Gastroesophageal sphincter (tissue), 3 donors: Measurements from ENCODE around the gene TFF3.

Experiments used
- EP300 ChIP-seq: sonication (generic); formaldehyde crosslinking; IDR thresholded peaks from one replicate; pipeline ENCODE4 v1.6.1; 2017; ENCODE audit warnings: antibody characterized with exemption, mild to moderate bottlenecking
- POLR2A ChIP-seq, 2 donors: fragments of 450-650 bp; IDR thresholded peaks; one replicate each; pipeline ENCODE4 v1.6.1; 2017; ENCODE audit warnings: antibody characterized with exemption in 2 of 2, mild to moderate bottlenecking in 2 of 2, moderate library complexity in 1 of 2
- POLR2AphosphoS5 ChIP-seq: sonication (generic); formaldehyde crosslinking; IDR thresholded peaks from one replicate; pipeline ENCODE4 v1.6.1; 2017; ENCODE audit warnings: antibody characterized with exemption
- TF ChIP-seq, protein P1 (sequence below), 4 experiments: fragments of 200-600 bp in 2 of 4; fragments of 450-650 bp in 2 of 4; sonication (generic) in 1 of 4; IDR thresholded peaks; one replicate each; pipeline ENCODE4 v1.5.1; 2017 to 2019; ENCODE audit warnings: antibody characterized with exemption in 4 of 4, mild to moderate bottlenecking in 2 of 4, moderate library complexity in 2 of 4

DNA sequence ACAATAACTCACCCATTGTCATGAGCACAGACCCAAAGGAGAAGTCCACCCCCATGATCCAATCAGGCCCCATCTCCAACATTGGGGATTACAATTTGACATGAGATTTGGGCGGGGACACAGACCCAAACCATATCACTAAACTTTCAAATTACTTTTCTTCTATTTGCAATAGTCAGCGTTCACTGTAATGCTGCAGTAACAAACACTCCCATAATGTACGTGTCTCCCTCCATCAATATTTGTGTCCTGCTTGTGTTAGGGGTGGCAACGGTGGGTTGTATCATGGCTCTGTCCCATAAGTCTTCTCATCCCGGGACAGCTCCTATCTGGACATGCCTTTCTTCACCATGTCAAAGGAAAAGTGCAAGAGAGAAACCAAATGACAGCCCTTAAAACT lies 26.2 kb downstream of the TFF3 start:
- TF ChIP-seq, protein P1, sequence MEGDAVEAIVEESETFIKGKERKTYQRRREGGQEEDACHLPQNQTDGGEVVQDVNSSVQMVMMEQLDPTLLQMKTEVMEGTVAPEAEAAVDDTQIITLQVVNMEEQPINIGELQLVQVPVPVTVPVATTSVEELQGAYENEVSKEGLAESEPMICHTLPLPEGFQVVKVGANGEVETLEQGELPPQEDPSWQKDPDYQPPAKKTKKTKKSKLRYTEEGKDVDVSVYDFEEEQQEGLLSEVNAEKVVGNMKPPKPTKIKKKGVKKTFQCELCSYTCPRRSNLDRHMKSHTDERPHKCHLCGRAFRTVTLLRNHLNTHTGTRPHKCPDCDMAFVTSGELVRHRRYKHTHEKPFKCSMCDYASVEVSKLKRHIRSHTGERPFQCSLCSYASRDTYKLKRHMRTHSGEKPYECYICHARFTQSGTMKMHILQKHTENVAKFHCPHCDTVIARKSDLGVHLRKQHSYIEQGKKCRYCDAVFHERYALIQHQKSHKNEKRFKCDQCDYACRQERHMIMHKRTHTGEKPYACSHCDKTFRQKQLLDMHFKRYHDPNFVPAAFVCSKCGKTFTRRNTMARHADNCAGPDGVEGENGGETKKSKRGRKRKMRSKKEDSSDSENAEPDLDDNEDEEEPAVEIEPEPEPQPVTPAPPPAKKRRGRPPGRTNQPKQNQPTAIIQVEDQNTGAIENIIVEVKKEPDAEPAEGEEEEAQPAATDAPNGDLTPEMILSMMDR (IDR thresholded peaks at IDR 0.05) = no peak
- TF ChIP-seq POLR2AphosphoS5 = no peak
- TF ChIP-seq EP300 = no peak
- TF ChIP-seq POLR2A (IDR thresholded peaks at IDR 0.05) = no peak
